Measurements from ENCODE around the gene USH1C. TPM values are rescaled to one million over a fixed set of nuclear protein-coding genes. Genes with fewer than 3 reads are reported as not detected.

Gene USH1C
- total and polyA plus RNA-seq, 4 donors = 0.09 to 1.3 (median 0.75) TPM

DNA sequence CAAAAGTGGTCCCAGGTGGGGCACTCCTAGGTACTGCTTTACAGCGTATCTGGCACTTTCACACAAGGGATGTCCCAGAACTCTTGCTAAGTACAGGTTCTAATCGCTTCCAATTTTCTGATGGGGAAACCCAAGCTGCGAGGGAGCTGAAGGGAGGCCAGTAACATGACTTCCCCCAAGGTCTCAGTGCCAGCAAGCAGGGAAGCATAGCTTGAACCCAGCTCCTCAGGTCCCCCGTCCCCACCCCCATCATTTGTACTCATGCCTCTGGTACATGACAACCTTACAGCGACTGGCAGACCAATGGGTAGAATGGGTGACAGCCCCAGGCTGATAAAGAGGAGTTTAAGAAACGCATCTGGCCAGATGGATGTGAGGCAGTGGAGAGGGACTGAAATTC lies 66.9 kb downstream of the USH1C start:
- TF ChIP-seq EGR1 (IDR thresholded peaks at IDR 0.05; ENCODE audit: low read depth in 2 of 2) (no peak), RXRA (IDR thresholded peaks at IDR 0.05) (no peak)
- TF ChIP-seq, protein P1, sequence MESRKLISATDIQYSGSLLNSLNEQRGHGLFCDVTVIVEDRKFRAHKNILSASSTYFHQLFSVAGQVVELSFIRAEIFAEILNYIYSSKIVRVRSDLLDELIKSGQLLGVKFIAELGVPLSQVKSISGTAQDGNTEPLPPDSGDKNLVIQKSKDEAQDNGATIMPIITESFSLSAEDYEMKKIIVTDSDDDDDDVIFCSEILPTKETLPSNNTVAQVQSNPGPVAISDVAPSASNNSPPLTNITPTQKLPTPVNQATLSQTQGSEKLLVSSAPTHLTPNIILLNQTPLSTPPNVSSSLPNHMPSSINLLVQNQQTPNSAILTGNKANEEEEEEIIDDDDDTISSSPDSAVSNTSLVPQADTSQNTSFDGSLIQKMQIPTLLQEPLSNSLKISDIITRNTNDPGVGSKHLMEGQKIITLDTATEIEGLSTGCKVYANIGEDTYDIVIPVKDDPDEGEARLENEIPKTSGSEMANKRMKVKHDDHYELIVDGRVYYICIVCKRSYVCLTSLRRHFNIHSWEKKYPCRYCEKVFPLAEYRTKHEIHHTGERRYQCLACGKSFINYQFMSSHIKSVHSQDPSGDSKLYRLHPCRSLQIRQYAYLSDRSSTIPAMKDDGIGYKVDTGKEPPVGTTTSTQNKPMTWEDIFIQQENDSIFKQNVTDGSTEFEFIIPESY (IDR thresholded peaks at IDR 0.05) = no peak
- no peak for DNase-seq (ENCODE audit: low spot score)

DNA sequence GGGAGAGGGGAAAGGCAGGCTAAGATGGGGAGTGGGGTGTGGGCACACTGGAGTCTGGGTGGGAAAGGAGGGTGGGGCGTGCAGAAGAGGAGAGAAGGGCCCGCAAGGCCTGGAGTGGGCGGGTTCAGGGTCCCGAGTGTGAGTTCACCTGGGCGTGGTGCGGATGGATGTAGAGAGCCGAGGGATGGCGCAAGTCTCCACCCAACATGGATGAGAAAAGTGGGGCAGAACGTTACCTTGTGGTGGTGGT lies 67.2 kb downstream of the USH1C start:
- Histone ChIP-seq H3K4me1 (ENCODE audit: control insufficient read depth in 4 of 4, insufficient read depth in 4 of 4, low read length in 3 of 4) (peaks cover 0 to 8% (median under 1%) of the 10 kb centered on the region in 4 donors), H3K4me3 (ENCODE audit: low read depth in 1 of 3, low read length in 3 of 3) (no peak overlapping the region), H3K9ac (ENCODE audit: low read depth in 1 of 2, low read length in 2 of 2) (no peak overlapping the region), H3K27me3 (ENCODE audit: control insufficient read depth in 4 of 4, insufficient read depth in 4 of 4, low read length in 3 of 4) (peaks cover 0 to 2% (median 2%) of the 10 kb centered on the region in 4 donors), H3K36me3 (ENCODE audit: control insufficient read depth in 4 of 4, insufficient read depth in 3 of 4, low read depth in 1 of 4, low read length in 3 of 4) (no peaks in the 10 kb centered on the region), H3K27ac (ENCODE audit: low read depth in 1 of 2, low read length in 2 of 2) (no peak overlapping the region), H3K9me3 (ENCODE audit: control insufficient read depth in 4 of 4, low read length in 3 of 4) (no peaks in the 10 kb centered on the region)
- no peak for DNase-seq (ENCODE audit: low spot score)
- 12% methylated on average over 9 of the region's 9 CpGs for WGBS
- TF ChIP-seq SP1 (IDR thresholded peaks at IDR 0.05) (no peak), YY1 (IDR thresholded peaks at IDR 0.05) (no peak), EGR1 (IDR thresholded peaks at IDR 0.05; ENCODE audit: low read depth in 2 of 2) (no peak), FOXA2 (IDR thresholded peaks at IDR 0.05) (no peak), FOXA1 (IDR thresholded peaks at IDR 0.05) (no peak), TAF1 (conservative IDR thresholded peaks at IDR 0.05) (no peak), HNF4G (IDR thresholded peaks at IDR 0.05) (no peak), NR2F2 (IDR thresholded peaks at IDR 0.05) (no peak)
- TF ChIP-seq, protein P1 (IDR thresholded peaks at IDR 0.05) = no peak

More for the DNA sequence above, 66.9 kb downstream of the USH1C start:
- Histone ChIP-seq H3K4me3 (ENCODE audit: low read depth in 1 of 3, low read length in 3 of 3) (no peak overlapping the region), H3K27me3 (ENCODE audit: control insufficient read depth in 4 of 4, insufficient read depth in 4 of 4, low read length in 3 of 4) (peaks cover 0 to 2% (median 2%) of the 10 kb centered on the region in 4 donors), H3K36me3 (ENCODE audit: control insufficient read depth in 4 of 4, insufficient read depth in 3 of 4, low read depth in 1 of 4, low read length in 3 of 4) (no peaks in the 10 kb centered on the region), H3K4me1 (ENCODE audit: control insufficient read depth in 4 of 4, insufficient read depth in 4 of 4, low read length in 3 of 4) (peaks cover 0 to 8% (median under 1%) of the 10 kb centered on the region in 4 donors), H3K27ac (ENCODE audit: low read depth in 1 of 2, low read length in 2 of 2) (no peak overlapping the region), H3K9ac (ENCODE audit: low read depth in 1 of 2, low read length in 2 of 2) (no peak overlapping the region), H3K9me3 (ENCODE audit: control insufficient read depth in 4 of 4, low read length in 3 of 4) (no peaks in the 10 kb centered on the region)
- WGBS = 37% methylated on average over 6 of the region's 6 CpGs

DNA sequence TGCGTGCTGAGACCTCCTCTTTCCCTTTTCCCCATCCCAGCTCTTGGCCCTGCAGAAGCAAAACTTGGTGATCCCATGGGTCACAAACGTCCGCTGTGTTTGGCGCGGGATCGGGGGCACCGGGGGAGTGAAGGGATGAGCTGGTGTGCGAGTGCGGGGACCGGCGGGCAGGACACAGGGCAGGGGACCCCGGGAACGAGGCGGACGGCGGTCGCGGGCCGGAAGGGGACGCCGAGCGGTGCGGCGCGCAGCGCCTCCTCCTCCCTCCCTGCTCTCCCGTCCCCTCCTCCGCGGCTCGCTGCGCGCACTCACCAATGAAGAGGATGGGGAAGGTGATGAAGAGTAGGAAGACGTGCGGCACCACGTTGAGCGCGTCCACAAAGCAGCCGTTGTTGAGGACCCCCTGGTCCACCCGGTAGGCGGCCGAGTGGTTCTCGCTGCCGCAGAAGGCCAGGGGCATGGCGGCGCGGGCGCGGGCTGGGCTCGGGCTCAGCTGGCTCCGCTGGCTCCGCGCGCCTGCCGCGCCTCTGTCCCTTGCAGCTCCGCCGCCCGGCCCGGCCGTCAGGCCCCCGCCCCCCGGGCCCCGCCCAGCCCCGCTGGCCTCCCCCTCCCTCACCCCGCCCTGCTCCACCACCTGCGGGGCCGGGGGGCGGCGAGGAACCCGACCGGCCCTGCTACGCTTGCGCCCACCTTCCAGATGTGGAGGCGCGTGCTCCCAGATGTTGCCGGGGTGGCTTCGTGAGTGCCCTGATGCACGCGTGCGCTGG lies 67.7 kb downstream of the USH1C start, which contains the start of gene ABCC8:
ABCC8 (minus strand) TSS at position 529 of the 767 bp plus-strand sequence; CDS start at position 460, 69 bp downstream.
- no peaks in the 10 kb centered on the region for H3K36me3 ChIP-seq (ENCODE audit: control insufficient read depth in 4 of 4, insufficient read depth in 3 of 4, low read depth in 1 of 4, low read length in 3 of 4)
- peaks cover 0 to 2% (median 2%) of the 10 kb centered on the region in 4 donors for H3K27me3 ChIP-seq (ENCODE audit: control insufficient read depth in 4 of 4, insufficient read depth in 4 of 4, low read length in 3 of 4)
- DNase-seq (ENCODE audit: low spot score) = no peak
- H3K9me3 ChIP-seq (ENCODE audit: control insufficient read depth in 4 of 4, low read length in 3 of 4) = no peaks in the 10 kb centered on the region
- 3% methylated on average over 80 of the region's 80 CpGs for WGBS
- H3K9ac ChIP-seq (ENCODE audit: low read depth in 1 of 2, low read length in 2 of 2) = no peak within 1 kb of the TSS
- H3K4me1 ChIP-seq (ENCODE audit: control insufficient read depth in 4 of 4, insufficient read depth in 4 of 4, low read length in 3 of 4) = peaks cover 0 to 8% (median under 1%) of the 10 kb centered on the region in 4 donors
- H3K4me3 ChIP-seq (ENCODE audit: low read depth in 1 of 3, low read length in 3 of 3) = no peak within 1 kb of the TSS
- no peak within 1 kb of the TSS for H3K27ac ChIP-seq (ENCODE audit: low read depth in 1 of 2, low read length in 2 of 2)
- TF ChIP-seq GABPA (IDR thresholded peaks at IDR 0.05 in 1 of 2, conservative IDR thresholded peaks at IDR 0.05 in 1 of 2) = no peak
- no peak for TF ChIP-seq YY1 (IDR thresholded peaks at IDR 0.05)
- TF ChIP-seq EGR1 (IDR thresholded peaks at IDR 0.05; ENCODE audit: low read depth in 2 of 2) = no peak
- no peak for TF ChIP-seq RAD21 (IDR thresholded peaks at IDR 0.05)
- TF ChIP-seq, protein P1 (IDR thresholded peaks at IDR 0.05) = no peak
- no peak for TF ChIP-seq NR2F2 (IDR thresholded peaks at IDR 0.05)
- TF ChIP-seq HNF4G (IDR thresholded peaks at IDR 0.05) = no peak
- TF ChIP-seq FOXA2 (IDR thresholded peaks at IDR 0.05) = no peak
- TF ChIP-seq, protein P2, sequence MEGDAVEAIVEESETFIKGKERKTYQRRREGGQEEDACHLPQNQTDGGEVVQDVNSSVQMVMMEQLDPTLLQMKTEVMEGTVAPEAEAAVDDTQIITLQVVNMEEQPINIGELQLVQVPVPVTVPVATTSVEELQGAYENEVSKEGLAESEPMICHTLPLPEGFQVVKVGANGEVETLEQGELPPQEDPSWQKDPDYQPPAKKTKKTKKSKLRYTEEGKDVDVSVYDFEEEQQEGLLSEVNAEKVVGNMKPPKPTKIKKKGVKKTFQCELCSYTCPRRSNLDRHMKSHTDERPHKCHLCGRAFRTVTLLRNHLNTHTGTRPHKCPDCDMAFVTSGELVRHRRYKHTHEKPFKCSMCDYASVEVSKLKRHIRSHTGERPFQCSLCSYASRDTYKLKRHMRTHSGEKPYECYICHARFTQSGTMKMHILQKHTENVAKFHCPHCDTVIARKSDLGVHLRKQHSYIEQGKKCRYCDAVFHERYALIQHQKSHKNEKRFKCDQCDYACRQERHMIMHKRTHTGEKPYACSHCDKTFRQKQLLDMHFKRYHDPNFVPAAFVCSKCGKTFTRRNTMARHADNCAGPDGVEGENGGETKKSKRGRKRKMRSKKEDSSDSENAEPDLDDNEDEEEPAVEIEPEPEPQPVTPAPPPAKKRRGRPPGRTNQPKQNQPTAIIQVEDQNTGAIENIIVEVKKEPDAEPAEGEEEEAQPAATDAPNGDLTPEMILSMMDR (IDR thresholded peaks at IDR 0.05; ENCODE audit: low read depth, low read length, missing input control) = no peak
- no peak for TF ChIP-seq TAF1 (conservative IDR thresholded peaks at IDR 0.05)
- TF ChIP-seq, protein P3, sequence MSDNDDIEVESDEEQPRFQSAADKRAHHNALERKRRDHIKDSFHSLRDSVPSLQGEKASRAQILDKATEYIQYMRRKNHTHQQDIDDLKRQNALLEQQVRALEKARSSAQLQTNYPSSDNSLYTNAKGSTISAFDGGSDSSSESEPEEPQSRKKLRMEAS (IDR thresholded peaks at IDR 0.05) = no peak
